Measurements from ENCODE around the gene SIPA1.

- TF ChIP-seq CTCF (conservative IDR thresholded peaks at IDR 0.05 in 1 of 2, IDR thresholded peaks at IDR 0.05 in 1 of 2; ENCODE audit: extremely low read depth in 1 of 2, insufficient read depth in 1 of 2, low read depth in 1 of 2, low read length in 2 of 2) (no peak), EZH2 (IDR thresholded peaks at IDR 0.05; ENCODE audit: borderline replicate concordance, low read length) (no peak)
Measured at GRCh38 chr11:65598258-65598699, 39.6 kb upstream of the SIPA1 start.
